Body of pancreas (tissue), 4 donors: Measurements from ENCODE around the gene EBF3. TPM values are rescaled to one million over a fixed set of nuclear protein-coding genes. Genes with fewer than 3 reads are reported as not detected.

Experiments used
- ATAC-seq: fragments of 150-250 bp; one replicate; pipeline ENCODE4 v1.9.1; 2016
- DNase-seq, 4 donors: peaks; one replicate each; pipeline ENCODE4 v3.0.0-alpha.2; 2019
- H3K27ac ChIP-seq, 4 donors: fragments of 200-600 bp; sonication (generic); 1 replicate in 3 of 4; 2 replicates in 1 of 4; pipeline versions ENCODE4 v1.5.1 to v1.6.1; 2016 to 2019; ENCODE audit warnings: mild to moderate bottlenecking in 1 of 4, mixed read lengths in 1 of 4, moderate library complexity in 1 of 4
- H3K27me3 ChIP-seq, 2 donors: fragments of 200-600 bp; sonication (generic); one replicate each; pipeline ENCODE4 v1.6.0; 2016; ENCODE audit warnings: mild to moderate bottlenecking in 1 of 2
- H3K36me3 ChIP-seq, 2 donors: fragments of 200-600 bp; sonication (generic); replicated peaks in 1 of 2; 2 replicates each; pipeline ENCODE4 v1.5.1; 2016; ENCODE audit warnings: low read depth in 2 of 2; ENCODE audit not compliant: insufficient read depth in 1 of 2
- H3K4me1 ChIP-seq: fragments of 200-600 bp; sonication (generic); one replicate; pipeline ENCODE4 v1.6.0; 2016
- H3K4me3 ChIP-seq, 2 donors: fragments of 200-600 bp; sonication (generic); 1 replicate in 1 of 2; 2 replicates in 1 of 2; pipeline ENCODE4 v1.5.1; 2016 to 2019
- H3K9me3 ChIP-seq, 3 donors: fragments of 200-600 bp; sonication (generic); 1 replicate in 2 of 3; 2 replicates in 1 of 3; pipeline ENCODE4 v1.5.1; 2016
- POLR2A ChIP-seq, 3 donors: fragments of 450-650 bp; IDR thresholded peaks; one replicate each; pipeline ENCODE4 v1.6.1; 2016; ENCODE audit warnings: antibody characterized with exemption in 3 of 3, mild to moderate bottlenecking in 2 of 3
- WGBS, 2 donors: methylation state at CpG; one replicate each; pipeline ENCODE4 v1.1.5; 2017; 5-methylcytosine and 5-hydroxymethylcytosine counted together
- intact Hi-C: fragments of 100-400 bp; cut with DNase I; formaldehyde crosslinking; loops from one replicate; pipeline ENCODE4 v1.15.1; 2023
- total RNA-seq, 2 donors: library from RNA; depleted of rRNA; stranded (reverse); fragments of >200 nt; gene quantifications; one replicate each; pipeline ENCODE4 v1.1.0, GENCODE V29; 2016
- TF ChIP-seq, protein P1 (sequence below), 7 experiments: fragments of 450-650 bp in 4 of 7; fragments of 200-600 bp in 3 of 7; sonication (generic) in 3 of 7; IDR thresholded peaks; one replicate each; pipeline ENCODE4 v1.5.1; 2016 to 2019; ENCODE audit warnings: antibody characterized with exemption in 7 of 7

EBF3 gene
- total RNA-seq, 2 donors from 2014 or later, result 2.3 to 4.6 TPM

DNA sequence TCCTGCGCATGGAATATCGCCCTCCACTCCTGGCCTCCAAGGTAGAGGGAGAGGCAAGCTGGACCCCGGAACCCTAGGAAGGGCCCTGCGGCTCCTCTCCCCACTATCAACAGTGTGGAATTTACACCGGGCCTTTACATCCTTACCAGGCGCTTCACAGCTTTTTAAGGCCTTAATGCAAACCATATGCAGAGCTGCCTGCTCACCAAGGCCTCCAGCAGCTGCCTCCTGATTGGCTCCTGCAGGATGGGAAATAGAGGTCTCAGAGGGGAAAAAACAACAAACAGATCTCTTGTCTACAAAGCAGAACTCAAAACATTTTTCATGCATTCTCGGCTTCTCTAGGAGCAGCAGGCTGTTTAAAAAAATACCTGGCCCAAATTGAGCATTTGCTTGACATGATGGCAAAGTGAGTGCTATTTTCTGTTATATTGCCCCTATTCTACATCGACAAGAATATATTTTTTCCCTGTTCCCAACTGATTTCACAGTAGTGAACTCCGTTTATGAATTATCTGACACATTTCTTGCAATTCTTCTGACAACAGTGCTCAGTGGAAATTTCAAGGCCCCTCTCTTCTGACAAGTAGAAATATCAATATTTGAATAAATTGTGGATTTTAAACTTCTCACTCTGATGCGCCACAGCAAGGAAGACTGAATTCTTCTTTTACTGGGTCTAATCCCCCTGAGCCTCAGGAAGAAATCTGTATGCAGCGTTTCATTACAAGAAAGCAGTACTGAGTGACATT lies 51.7 kb downstream of the EBF3 start:
- H3K27ac ChIP-seq, result no peak overlapping the region
- DNase-seq (no peak), ATAC-seq (no peak)
- TF ChIP-seq, protein P1, sequence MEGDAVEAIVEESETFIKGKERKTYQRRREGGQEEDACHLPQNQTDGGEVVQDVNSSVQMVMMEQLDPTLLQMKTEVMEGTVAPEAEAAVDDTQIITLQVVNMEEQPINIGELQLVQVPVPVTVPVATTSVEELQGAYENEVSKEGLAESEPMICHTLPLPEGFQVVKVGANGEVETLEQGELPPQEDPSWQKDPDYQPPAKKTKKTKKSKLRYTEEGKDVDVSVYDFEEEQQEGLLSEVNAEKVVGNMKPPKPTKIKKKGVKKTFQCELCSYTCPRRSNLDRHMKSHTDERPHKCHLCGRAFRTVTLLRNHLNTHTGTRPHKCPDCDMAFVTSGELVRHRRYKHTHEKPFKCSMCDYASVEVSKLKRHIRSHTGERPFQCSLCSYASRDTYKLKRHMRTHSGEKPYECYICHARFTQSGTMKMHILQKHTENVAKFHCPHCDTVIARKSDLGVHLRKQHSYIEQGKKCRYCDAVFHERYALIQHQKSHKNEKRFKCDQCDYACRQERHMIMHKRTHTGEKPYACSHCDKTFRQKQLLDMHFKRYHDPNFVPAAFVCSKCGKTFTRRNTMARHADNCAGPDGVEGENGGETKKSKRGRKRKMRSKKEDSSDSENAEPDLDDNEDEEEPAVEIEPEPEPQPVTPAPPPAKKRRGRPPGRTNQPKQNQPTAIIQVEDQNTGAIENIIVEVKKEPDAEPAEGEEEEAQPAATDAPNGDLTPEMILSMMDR (IDR thresholded peaks at IDR 0.05), result no peak
- no peak for TF ChIP-seq POLR2A (IDR thresholded peaks at IDR 0.05)
- H3K36me3 ChIP-seq, result no peaks in the 10 kb centered on the region
- WGBS, 2 donors, result 64 to 72% methylated on average over 10 to 11 of the region's 11 CpGs
- no peaks in the 10 kb centered on the region for H3K4me1 ChIP-seq
- intact Hi-C loops, result no loop called here
- H3K4me3 ChIP-seq, result no peak overlapping the region
- H3K9me3 ChIP-seq, result no peaks in the 10 kb centered on the region
- no peaks in the 10 kb centered on the region for H3K27me3 ChIP-seq

DNA sequence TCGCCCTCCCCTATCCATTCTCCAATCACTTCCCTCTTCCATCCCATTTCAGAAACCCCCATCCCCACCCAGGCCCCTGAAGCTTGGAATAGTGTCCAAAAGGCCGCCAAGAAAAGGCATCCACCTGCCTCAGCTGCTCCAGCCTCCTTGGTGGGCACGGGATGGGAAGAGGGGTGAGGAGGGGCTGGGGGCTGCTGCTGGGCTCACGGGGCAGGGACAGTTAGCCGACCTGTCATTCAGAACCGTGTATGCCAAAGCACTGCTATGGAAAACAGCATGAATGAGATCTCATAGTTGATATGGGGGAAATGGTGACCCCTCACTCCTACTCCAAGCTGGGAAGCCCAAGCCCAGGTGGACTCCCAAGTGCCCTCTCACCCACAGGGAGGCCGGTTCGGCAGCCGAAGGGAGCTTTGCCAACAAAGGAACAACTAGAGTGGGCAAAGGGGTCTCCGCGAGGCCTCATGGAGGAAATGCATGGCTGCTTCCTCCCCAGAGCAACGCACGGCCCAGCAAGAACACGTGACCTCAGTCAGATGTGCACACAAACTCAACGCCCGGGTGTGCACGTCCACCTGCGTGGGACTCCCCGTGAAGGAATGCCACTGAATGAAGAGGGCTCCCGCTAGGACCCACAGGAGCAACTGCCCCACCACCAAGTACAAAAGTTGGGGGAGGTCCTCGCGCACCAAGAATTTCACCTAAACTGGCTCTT lies 52.5 kb downstream of the EBF3 start:
- H3K9me3 ChIP-seq, result no peaks in the 10 kb centered on the region
- no peaks in the 10 kb centered on the region for H3K27me3 ChIP-seq
- H3K4me3 ChIP-seq, result no peak overlapping the region
- WGBS, 2 donors, result 66 to 75% methylated on average over 17 to 22 of the region's 22 CpGs
- ATAC-seq, result no peak
- no peak overlapping the region for H3K27ac ChIP-seq
- DNase-seq, result no peak
- intact Hi-C loops, result no loop called here
- TF ChIP-seq, protein P1 (IDR thresholded peaks at IDR 0.05), result no peak
- no peak for TF ChIP-seq POLR2A (IDR thresholded peaks at IDR 0.05)
- no peaks in the 10 kb centered on the region for H3K36me3 ChIP-seq
- H3K4me1 ChIP-seq, result no peaks in the 10 kb centered on the region

DNA sequence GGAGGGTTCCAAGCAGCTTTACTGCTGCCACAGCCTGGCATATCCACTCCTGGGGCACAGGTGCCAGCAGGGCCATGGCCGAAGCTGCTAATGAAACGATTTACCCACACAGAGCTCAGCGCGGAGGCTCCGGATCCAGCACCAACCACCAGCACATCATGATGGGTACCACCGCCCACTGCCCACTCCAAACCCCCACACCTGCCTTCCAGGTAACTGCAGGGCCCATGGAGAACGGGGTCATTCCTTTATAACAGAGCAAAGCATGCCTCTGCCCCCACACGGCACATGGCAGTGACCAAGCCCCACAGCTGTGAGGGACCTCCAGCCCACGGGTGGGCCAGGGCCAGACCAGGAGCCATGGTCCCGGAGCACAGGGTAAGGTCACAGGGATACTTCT lies 53.2 kb downstream of the EBF3 start:
- Histone ChIP-seq H3K36me3 (no peaks in the 10 kb centered on the region), H3K27me3 (no peaks in the 10 kb centered on the region), H3K4me1 (no peaks in the 10 kb centered on the region), H3K27ac (no peak overlapping the region), H3K4me3 (no peak overlapping the region), H3K9me3 (no peaks in the 10 kb centered on the region)
- ATAC-seq (no peak), DNase-seq (no peak)
- WGBS, 2 donors, result 69 to 70% methylated on average over 8 to 10 of the region's 10 CpGs
- intact Hi-C loops, result no loop called here
- TF ChIP-seq, protein P1 (IDR thresholded peaks at IDR 0.05), result no peak
- no peak for TF ChIP-seq POLR2A (IDR thresholded peaks at IDR 0.05)

DNA sequence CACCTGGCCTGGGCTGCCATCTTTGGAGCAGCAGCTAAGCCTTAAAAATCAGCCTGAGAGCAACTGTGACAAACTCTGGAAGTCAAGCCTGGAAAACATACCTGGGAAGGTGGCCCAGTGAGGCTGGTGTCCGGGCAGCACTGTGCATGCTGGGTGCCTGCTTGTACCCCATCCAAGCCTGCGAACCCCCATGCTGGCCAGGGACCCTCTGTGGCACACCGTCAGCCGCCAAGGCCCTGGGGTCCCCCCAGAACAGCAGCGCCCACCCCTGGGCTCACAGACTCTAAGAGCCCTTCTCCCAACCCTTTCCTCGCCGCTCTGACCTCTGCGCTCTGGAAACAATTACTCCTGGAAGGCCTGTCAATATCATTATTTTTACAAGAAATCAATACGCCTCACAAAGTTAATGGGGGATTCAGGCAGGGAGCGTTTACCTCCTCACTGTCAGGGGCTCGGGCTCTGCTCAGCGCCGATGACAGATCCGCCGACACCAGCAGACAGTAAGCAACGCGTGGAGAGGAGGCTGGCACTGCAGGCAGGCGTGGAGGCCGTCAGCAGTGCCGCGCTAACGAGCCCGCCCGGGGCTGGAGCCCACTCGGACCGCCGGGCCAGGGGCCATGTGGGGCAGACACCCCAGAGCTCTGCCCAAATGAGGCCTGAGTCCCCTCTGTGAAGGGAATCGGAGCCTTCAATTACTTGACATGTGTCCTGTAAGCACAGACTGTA lies 54.4 kb downstream of the EBF3 start:
- H3K36me3 ChIP-seq, result no peaks in the 10 kb centered on the region
- ATAC-seq (no peak), DNase-seq (no peak)
- no peaks in the 10 kb centered on the region for H3K27me3 ChIP-seq
- H3K27ac ChIP-seq, result no peak overlapping the region
- H3K4me3 ChIP-seq, result no peak overlapping the region
- no peaks in the 10 kb centered on the region for H3K9me3 ChIP-seq
- H3K4me1 ChIP-seq, result no peaks in the 10 kb centered on the region
- WGBS, 2 donors, result 36 to 49% methylated on average over 17 to 28 of the region's 28 CpGs
- TF ChIP-seq POLR2A (IDR thresholded peaks at IDR 0.05), result no peak
- TF ChIP-seq, protein P1 (IDR thresholded peaks at IDR 0.05), result no peak
- intact Hi-C loops, result no loop called here
